Mucosa of stomach (tissue), 1 donor: ENCODE measurements around the gene NLRC5.
"Not testable (repeated sequence)": the region's sequence is repeated elsewhere in the genome, so short reads cannot be mapped to it uniquely, and the experiment has no call there.

ENCODE experiments used
- H3K27me3 ChIP-seq: one replicate; pipeline ENCODE4 v1.7.0; 2013; ENCODE audit warnings: mild to moderate bottlenecking, low read length; ENCODE audit not compliant: control insufficient read depth, insufficient read depth
- H3K36me3 ChIP-seq: one replicate; pipeline ENCODE4 v1.7.0; 2013; ENCODE audit warnings: low read length; ENCODE audit not compliant: control insufficient read depth, insufficient read depth
- H3K4me1 ChIP-seq: one replicate; pipeline ENCODE4 v1.7.0; 2013; ENCODE audit warnings: mild to moderate bottlenecking, low read length; ENCODE audit not compliant: control insufficient read depth, insufficient read depth
- H3K4me3 ChIP-seq: one replicate; pipeline ENCODE4 v1.7.0; 2013; ENCODE audit warnings: low read length
- H3K9ac ChIP-seq: one replicate; pipeline ENCODE4 v1.7.0; 2013; ENCODE audit warnings: mild to moderate bottlenecking, low read length, moderate library complexity
- H3K9me3 ChIP-seq: one replicate; pipeline ENCODE4 v1.7.0; 2013; ENCODE audit warnings: mild to moderate bottlenecking, low read length, moderate library complexity; ENCODE audit not compliant: control insufficient read depth
- donor health status: Pancreatic carcinoma.

NLRC5 gene

GRCh38 chr16:56966093-56966475, 23.3 kb upstream of the NLRC5 start:
- H3K27me3 ChIP-seq: no peaks in the 10 kb centered on the region
- H3K9ac ChIP-seq: no peak overlapping the region

GRCh38 chr16:56967733-56968132, 21.6 kb upstream of the NLRC5 start:
- H3K9me3 ChIP-seq: no peaks in the 10 kb centered on the region
- peaks cover 4% of the 10 kb centered on the region for H3K27me3 ChIP-seq
- no peak overlapping the region for H3K9ac ChIP-seq
- peaks cover 3% of the 10 kb centered on the region for H3K4me1 ChIP-seq
- H3K36me3 ChIP-seq: no peaks in the 10 kb centered on the region
- H3K4me3 ChIP-seq: no peak overlapping the region

More at GRCh38 chr16:56966093-56966475, 23.3 kb upstream of the NLRC5 start:
- Histone ChIP-seq H3K9me3 (no peaks in the 10 kb centered on the region), H3K36me3 (no peaks in the 10 kb centered on the region), H3K4me3 (no peak overlapping the region), H3K4me1 (peaks cover 3% of the 10 kb centered on the region)

GRCh38 chr16:56969769-56970168, 19.6 kb upstream of the NLRC5 start:
- Histone ChIP-seq H3K4me1 (no peaks in the 10 kb centered on the region), H3K9ac (no peak overlapping the region), H3K36me3 (no peaks in the 10 kb centered on the region), H3K9me3 (no peaks in the 10 kb centered on the region), H3K27me3 (peaks cover 6% of the 10 kb centered on the region), H3K4me3 (no peak overlapping the region)

- H3K4me3 ChIP-seq: no peak overlapping the region
- H3K4me1 ChIP-seq: no peaks in the 10 kb centered on the region
- H3K9me3 ChIP-seq: no peaks in the 10 kb centered on the region
- H3K36me3 ChIP-seq: no peaks in the 10 kb centered on the region
- H3K27me3 ChIP-seq: peaks cover 6% of the 10 kb centered on the region
- H3K9ac ChIP-seq: no peak overlapping the region
These were observed 18.2 kb upstream of the NLRC5 start for GRCh38 chr16:56970934-56971767.

- no peaks in the 10 kb centered on the region for H3K9me3 ChIP-seq
- H3K36me3 ChIP-seq: no peaks in the 10 kb centered on the region
These were observed 17.7 kb upstream of the NLRC5 start for GRCh38 chr16:56971768-56972043.

GRCh38 chr16:56972403-56973293, 16.7 kb upstream of the NLRC5 start:
- no peaks in the 10 kb centered on the region for H3K9me3 ChIP-seq
- H3K36me3 ChIP-seq: no peaks in the 10 kb centered on the region
- no peak overlapping the region for H3K9ac ChIP-seq
- no peak overlapping the region for H3K4me3 ChIP-seq
- H3K4me1 ChIP-seq: no peaks in the 10 kb centered on the region
- H3K27me3 ChIP-seq: peaks cover 6% of the 10 kb centered on the region

More at GRCh38 chr16:56971768-56972043, 17.7 kb upstream of the NLRC5 start:
- Histone ChIP-seq H3K4me3 (no peak overlapping the region), H3K27me3 (peaks cover 6% of the 10 kb centered on the region), H3K4me1 (no peaks in the 10 kb centered on the region), H3K9ac (no peak overlapping the region)

- H3K9me3 ChIP-seq: no peaks in the 10 kb centered on the region
- no peak overlapping the region for H3K9ac ChIP-seq
- no peak overlapping the region for H3K4me3 ChIP-seq
- H3K27me3 ChIP-seq: peaks cover 6% of the 10 kb centered on the region
- no peaks in the 10 kb centered on the region for H3K36me3 ChIP-seq
- H3K4me1 ChIP-seq: no peaks in the 10 kb centered on the region
These were observed 16.1 kb upstream of the NLRC5 start for GRCh38 chr16:56973294-56973689.

- not testable (repeated sequence) for H3K27me3 ChIP-seq, H3K4me3 ChIP-seq, H3K36me3 ChIP-seq, H3K4me1 ChIP-seq, H3K9ac ChIP-seq, H3K9me3 ChIP-seq
These were observed 15.5 kb upstream of the NLRC5 start for GRCh38 chr16:56973899-56974298.

- Histone ChIP-seq H3K9me3 (no peaks in the 10 kb centered on the region), H3K4me3 (no peak overlapping the region), H3K36me3 (no peaks in the 10 kb centered on the region), H3K27me3 (peaks cover 6% of the 10 kb centered on the region), H3K4me1 (no peaks in the 10 kb centered on the region), H3K9ac (no peak overlapping the region)
These were observed 14.6 kb upstream of the NLRC5 start for GRCh38 chr16:56974549-56975300.

- H3K4me1 ChIP-seq: no peaks in the 10 kb centered on the region
- peaks cover 6% of the 10 kb centered on the region for H3K27me3 ChIP-seq
- H3K9me3 ChIP-seq: no peaks in the 10 kb centered on the region
These were observed 13.6 kb upstream of the NLRC5 start for GRCh38 chr16:56975714-56976113.

GRCh38 chr16:56977216-56977615, 12.1 kb upstream of the NLRC5 start:
- Histone ChIP-seq H3K36me3 (no peaks in the 10 kb centered on the region), H3K9me3 (no peaks in the 10 kb centered on the region), H3K4me3 (no peak overlapping the region), H3K4me1 (no peaks in the 10 kb centered on the region), H3K27me3 (peaks cover 6% of the 10 kb centered on the region), H3K9ac (no peak overlapping the region)

More at GRCh38 chr16:56975714-56976113, 13.6 kb upstream of the NLRC5 start:
- no peak overlapping the region for H3K4me3 ChIP-seq
- H3K36me3 ChIP-seq: no peaks in the 10 kb centered on the region
- no peak overlapping the region for H3K9ac ChIP-seq
